Measurements from ENCODE around the gene DDX46.

Gene DDX46

DNA sequence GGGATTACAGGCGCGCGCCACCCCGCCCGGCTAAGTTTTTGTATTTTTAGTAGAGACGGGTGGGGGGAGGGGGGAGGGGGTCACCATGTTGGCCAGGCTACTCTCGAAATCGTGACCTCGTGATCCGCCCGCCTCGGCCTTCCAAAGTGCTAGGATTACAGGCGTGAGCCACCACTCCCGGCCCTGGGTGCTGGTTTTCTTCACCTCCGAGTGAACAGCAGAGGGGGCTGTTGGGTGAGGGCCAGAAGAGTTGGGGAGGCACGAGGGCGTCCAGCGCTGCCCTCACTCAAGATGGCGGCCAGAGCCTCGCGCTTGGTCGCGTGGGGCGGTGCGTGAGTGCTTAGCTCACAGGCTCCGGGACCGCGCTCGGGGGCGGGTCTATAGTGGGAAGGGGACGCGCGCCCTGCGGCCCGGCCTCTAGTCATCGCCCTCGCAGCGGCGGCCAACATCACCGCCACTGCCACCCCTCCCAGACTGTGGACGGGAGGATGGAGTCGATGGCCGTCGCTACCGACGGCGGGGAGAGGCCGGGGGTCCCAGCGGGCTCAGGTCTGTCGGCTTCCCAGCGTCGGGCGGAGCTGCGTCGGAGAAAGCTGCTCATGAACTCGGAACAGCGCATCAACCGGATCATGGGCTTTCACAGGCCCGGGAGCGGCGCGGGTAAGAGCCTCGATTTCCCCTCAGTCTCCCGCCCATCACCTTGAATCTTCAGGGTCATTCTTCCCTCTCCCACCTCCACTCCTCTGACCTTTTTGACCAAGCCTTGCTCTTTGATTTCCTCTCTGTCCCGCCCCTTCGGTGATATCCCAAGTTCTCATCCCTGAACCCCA lies 20.2 kb upstream of the DDX46 start, which contains the start of gene CAMLG:
TSS of gene CAMLG (plus strand) at position 416 of the 830 bp plus-strand sequence. CDS start at position 489, 73 bp downstream.
- Histone ChIP-seq H3F3A (ENCODE audit: low read depth) (no peaks in the 10 kb centered on the region), H3K36me3 (ENCODE audit: insufficient read depth, low read length) (no peaks in the 10 kb centered on the region), H4K20me1 (ENCODE audit: insufficient read depth, low read length, poor library complexity, severe bottlenecking) (peaks cover 17% of the 10 kb centered on the region), H2AFZ (ENCODE audit: low read length) (peak within 1 kb of the TSS; percentile 91), H3K4me1 (ENCODE audit: insufficient read depth, low read length, poor library complexity, severe bottlenecking) (peaks cover 8% of the 10 kb centered on the region), H3K27me3 (ENCODE audit: insufficient read depth, low read length, poor library complexity, severe bottlenecking) (no peaks in the 10 kb centered on the region), H3K4me3 (ENCODE audit: low read length, poor library complexity, severe bottlenecking) (peak within 1 kb of the TSS; percentile 76), H3K4me2 (ENCODE audit: low read depth, low read length, poor library complexity, severe bottlenecking) (peak within 1 kb of the TSS; percentile 75), H3K79me2 (ENCODE audit: insufficient read depth, low read length) (peaks cover 30% of the 10 kb centered on the region), H3K9me3 (ENCODE audit: insufficient read depth, low read depth, low read length) (no peaks in the 10 kb centered on the region), H3K9ac (ENCODE audit: low read depth, low read length, poor library complexity, severe bottlenecking) (peak within 1 kb of the TSS; percentile 74), H3K9me2 (replicated peaks; ENCODE audit: low read depth, low read length) (no peaks in the 10 kb centered on the region)
- TF ChIP-seq CTCF (conservative IDR thresholded peaks at IDR 0.05; ENCODE audit: low read length) (peak; percentile 54), EZH2phosphoT487 (IDR thresholded peaks at IDR 0.05; ENCODE audit: borderline replicate concordance) (no peak)

GRCh38 chr5:134738963-134739661 lies 19.5 kb upstream of the DDX46 start:
- no peaks in the 10 kb centered on the region for H3K9me3 ChIP-seq (ENCODE audit: insufficient read depth, low read depth, low read length)
- no peaks in the 10 kb centered on the region for H3K9me2 ChIP-seq (replicated peaks; ENCODE audit: low read depth, low read length)
- H3K27me3 ChIP-seq (ENCODE audit: insufficient read depth, low read length, poor library complexity, severe bottlenecking): no peaks in the 10 kb centered on the region
- H2AFZ ChIP-seq (ENCODE audit: low read length): peak overlapping the region; percentile 91
- no peaks in the 10 kb centered on the region for H3K36me3 ChIP-seq (ENCODE audit: insufficient read depth, low read length)
- H3K4me1 ChIP-seq (ENCODE audit: insufficient read depth, low read length, poor library complexity, severe bottlenecking): peaks cover 8% of the 10 kb centered on the region
- peak overlapping the region; percentile 74 for H3K9ac ChIP-seq (ENCODE audit: low read depth, low read length, poor library complexity, severe bottlenecking)
- no peaks in the 10 kb centered on the region for H3F3A ChIP-seq (ENCODE audit: low read depth)
- peak overlapping the region; percentile 76 for H3K4me3 ChIP-seq (ENCODE audit: low read length, poor library complexity, severe bottlenecking)
- peak overlapping the region; percentile 75 for H3K4me2 ChIP-seq (ENCODE audit: low read depth, low read length, poor library complexity, severe bottlenecking)
- peaks cover 17% of the 10 kb centered on the region for H4K20me1 ChIP-seq (ENCODE audit: insufficient read depth, low read length, poor library complexity, severe bottlenecking)
- TF ChIP-seq EZH2phosphoT487 (IDR thresholded peaks at IDR 0.05; ENCODE audit: borderline replicate concordance) (no peak), CTCF (conservative IDR thresholded peaks at IDR 0.05; ENCODE audit: low read length) (peak; percentile 43; the same call in 1 of the 2 replicates)
- H3K79me2 ChIP-seq (ENCODE audit: insufficient read depth, low read length): peaks cover 30% of the 10 kb centered on the region

DNA sequence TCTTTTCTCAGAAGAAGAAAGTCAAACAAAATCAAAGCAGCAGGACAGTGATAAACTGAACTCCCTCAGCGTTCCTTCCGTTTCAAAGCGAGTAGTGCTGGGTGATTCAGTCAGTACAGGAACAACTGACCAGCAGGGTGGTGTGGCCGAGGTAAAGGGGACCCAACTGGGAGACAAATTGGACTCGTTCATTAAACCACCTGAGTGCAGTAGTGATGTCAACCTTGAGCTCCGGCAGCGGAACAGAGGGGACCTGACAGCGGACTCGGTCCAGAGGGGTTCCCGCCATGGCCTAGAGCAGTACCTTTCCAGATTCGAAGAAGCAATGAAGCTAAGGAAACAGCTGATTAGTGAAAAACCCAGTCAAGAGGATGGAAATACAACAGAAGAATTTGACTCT lies 17.5 kb upstream of the DDX46 start:
- H3K9me3 ChIP-seq (ENCODE audit: insufficient read depth, low read depth, low read length): no peaks in the 10 kb centered on the region
- H3K27me3 ChIP-seq (ENCODE audit: insufficient read depth, low read length, poor library complexity, severe bottlenecking): no peaks in the 10 kb centered on the region
- H3K4me3 ChIP-seq (ENCODE audit: low read length, poor library complexity, severe bottlenecking): peak overlapping the region; percentile 32
- TF ChIP-seq CTCF (conservative IDR thresholded peaks at IDR 0.05; ENCODE audit: low read length) (no peak), EZH2phosphoT487 (IDR thresholded peaks at IDR 0.05; ENCODE audit: borderline replicate concordance) (no peak)
- H3F3A ChIP-seq (ENCODE audit: low read depth): no peaks in the 10 kb centered on the region
- peaks cover 17% of the 10 kb centered on the region for H4K20me1 ChIP-seq (ENCODE audit: insufficient read depth, low read length, poor library complexity, severe bottlenecking)
- peaks cover 8% of the 10 kb centered on the region for H3K4me1 ChIP-seq (ENCODE audit: insufficient read depth, low read length, poor library complexity, severe bottlenecking)
- H3K79me2 ChIP-seq (ENCODE audit: insufficient read depth, low read length): peaks cover 30% of the 10 kb centered on the region
- peak overlapping the region; percentile 74 for H3K9ac ChIP-seq (ENCODE audit: low read depth, low read length, poor library complexity, severe bottlenecking)
- no peaks in the 10 kb centered on the region for H3K36me3 ChIP-seq (ENCODE audit: insufficient read depth, low read length)
- no peaks in the 10 kb centered on the region for H3K9me2 ChIP-seq (replicated peaks; ENCODE audit: low read depth, low read length)
- H3K4me2 ChIP-seq (ENCODE audit: low read depth, low read length, poor library complexity, severe bottlenecking): peak overlapping the region; percentile 75
- no peak overlapping the region for H2AFZ ChIP-seq (ENCODE audit: low read length)

All from Loucy (cell line).